Kidney epithelial cell (primary cell): ENCODE data around the gene ACTR3C. TPM values are rescaled to one million over a fixed set of nuclear protein-coding genes. Genes with fewer than 3 reads are reported as not detected.
"Not testable (repeated sequence)": the region's sequence is repeated elsewhere in the genome, so short reads cannot be mapped to it uniquely, and the experiment has no call there.

ENCODE experiments used
- DNase-seq: peaks from one replicate; pipeline ENCODE4 v3.0.0-alpha.2; 2010; ENCODE audit warnings: low read depth
- H3K27me3 ChIP-seq: 2 replicates; pipeline ENCODE4 v1.6.0; 2011; ENCODE audit warnings: low read length; ENCODE audit not compliant: control insufficient read depth, insufficient read depth
- H3K36me3 ChIP-seq: 2 replicates; pipeline ENCODE4 v1.5.1; 2011; ENCODE audit warnings: low read length; ENCODE audit not compliant: control insufficient read depth, insufficient read depth
- H3K4me3 ChIP-seq: 2 replicates; pipeline ENCODE4 v1.5.1; 2011; ENCODE audit warnings: low read depth, mild to moderate bottlenecking, control low read depth, low read length
- total RNA-seq: library from RNA; depleted of rRNA; stranded (reverse); fragments of >200 nt; gene quantifications from 2 replicates; pipeline ENCODE4 v1.2.3, GENCODE V29; 2015
- TF ChIP-seq, protein P1 (sequence below): IDR thresholded peaks from 2 replicates; pipeline ENCODE4 v1.5.1; 2011; ENCODE audit warnings: mild to moderate bottlenecking, moderate library complexity, low read length, control low read depth, inconsistent platforms; ENCODE audit not compliant: insufficient read depth, poor library complexity, severe bottlenecking

Gene ACTR3C
- total RNA-seq, 1 donor from 2014 or later = 3.3 TPM

DNA sequence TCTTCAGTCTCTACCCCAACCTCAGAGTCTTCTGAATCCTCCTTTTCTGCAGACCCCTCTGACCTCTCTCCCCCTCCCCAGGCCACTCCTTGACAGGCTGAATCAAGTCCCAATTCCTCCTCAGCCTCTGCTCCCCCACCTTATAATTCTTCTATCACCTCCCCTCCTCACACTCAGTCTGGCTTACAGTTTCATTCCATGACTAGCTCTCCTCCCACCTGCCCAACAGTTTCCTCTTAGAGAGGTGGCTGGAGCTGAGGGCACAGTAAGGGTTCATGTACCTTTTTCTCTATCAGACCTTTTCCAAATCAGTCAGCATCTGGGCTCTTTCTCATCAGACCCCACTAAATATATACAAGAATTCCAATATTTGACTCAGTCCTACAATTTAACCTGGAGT lies 14.8 kb downstream of the ACTR3C start:
- Histone ChIP-seq H3K36me3 (no peaks in the 10 kb centered on the region), H3K4me3 (no peak overlapping the region), H3K27me3 (no peaks in the 10 kb centered on the region)
- no peak for DNase-seq
- TF ChIP-seq, protein P1, sequence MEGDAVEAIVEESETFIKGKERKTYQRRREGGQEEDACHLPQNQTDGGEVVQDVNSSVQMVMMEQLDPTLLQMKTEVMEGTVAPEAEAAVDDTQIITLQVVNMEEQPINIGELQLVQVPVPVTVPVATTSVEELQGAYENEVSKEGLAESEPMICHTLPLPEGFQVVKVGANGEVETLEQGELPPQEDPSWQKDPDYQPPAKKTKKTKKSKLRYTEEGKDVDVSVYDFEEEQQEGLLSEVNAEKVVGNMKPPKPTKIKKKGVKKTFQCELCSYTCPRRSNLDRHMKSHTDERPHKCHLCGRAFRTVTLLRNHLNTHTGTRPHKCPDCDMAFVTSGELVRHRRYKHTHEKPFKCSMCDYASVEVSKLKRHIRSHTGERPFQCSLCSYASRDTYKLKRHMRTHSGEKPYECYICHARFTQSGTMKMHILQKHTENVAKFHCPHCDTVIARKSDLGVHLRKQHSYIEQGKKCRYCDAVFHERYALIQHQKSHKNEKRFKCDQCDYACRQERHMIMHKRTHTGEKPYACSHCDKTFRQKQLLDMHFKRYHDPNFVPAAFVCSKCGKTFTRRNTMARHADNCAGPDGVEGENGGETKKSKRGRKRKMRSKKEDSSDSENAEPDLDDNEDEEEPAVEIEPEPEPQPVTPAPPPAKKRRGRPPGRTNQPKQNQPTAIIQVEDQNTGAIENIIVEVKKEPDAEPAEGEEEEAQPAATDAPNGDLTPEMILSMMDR = no peak

DNA sequence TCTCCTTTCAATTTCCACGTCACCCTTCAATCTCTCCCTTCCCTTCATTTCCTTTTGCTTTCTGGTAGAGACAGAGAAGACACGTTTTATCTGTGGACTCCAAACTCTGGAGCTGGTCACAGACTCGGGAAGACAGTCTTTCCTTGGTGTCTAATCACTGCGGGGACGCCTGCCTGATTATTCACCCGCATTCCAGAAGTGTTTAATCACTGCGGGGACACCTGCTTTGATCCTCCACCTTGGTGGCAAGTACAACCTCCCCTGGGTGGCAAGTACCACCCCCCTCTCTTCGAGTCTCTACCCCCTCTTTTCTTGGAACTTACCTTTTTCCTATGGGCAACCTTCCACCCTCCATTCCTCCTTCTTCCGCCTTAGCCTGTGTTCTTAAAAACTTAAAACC lies 15.4 kb downstream of the ACTR3C start:
- TF ChIP-seq, protein P1 = no peak
- no peak overlapping the region for H3K4me3 ChIP-seq
- no peaks in the 10 kb centered on the region for H3K27me3 ChIP-seq
- H3K36me3 ChIP-seq = no peaks in the 10 kb centered on the region
- no peak for DNase-seq

DNA sequence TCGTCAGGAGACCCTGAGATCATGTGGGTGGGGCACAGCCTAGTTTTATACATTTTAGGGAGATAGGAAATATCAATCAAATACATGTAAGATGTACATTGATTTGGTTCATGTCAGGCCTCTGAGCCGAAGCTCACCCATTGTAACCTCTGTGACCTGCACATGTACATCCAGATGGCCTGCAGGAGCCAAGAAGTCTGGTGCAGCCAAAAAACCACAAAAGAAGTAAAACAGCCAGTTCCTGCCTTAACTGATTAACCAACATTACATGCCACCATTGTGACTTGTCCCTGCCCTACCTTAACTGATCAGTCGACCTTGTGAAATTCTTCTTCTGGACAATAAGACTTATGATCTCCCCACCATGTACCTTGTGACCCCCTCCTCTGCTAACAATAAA lies 16.2 kb downstream of the ACTR3C start:
- H3K4me3 ChIP-seq = no peak overlapping the region
- no peak for DNase-seq
- H3K36me3 ChIP-seq = no peaks in the 10 kb centered on the region
- no peaks in the 10 kb centered on the region for H3K27me3 ChIP-seq
- TF ChIP-seq, protein P1 = no peak

DNA sequence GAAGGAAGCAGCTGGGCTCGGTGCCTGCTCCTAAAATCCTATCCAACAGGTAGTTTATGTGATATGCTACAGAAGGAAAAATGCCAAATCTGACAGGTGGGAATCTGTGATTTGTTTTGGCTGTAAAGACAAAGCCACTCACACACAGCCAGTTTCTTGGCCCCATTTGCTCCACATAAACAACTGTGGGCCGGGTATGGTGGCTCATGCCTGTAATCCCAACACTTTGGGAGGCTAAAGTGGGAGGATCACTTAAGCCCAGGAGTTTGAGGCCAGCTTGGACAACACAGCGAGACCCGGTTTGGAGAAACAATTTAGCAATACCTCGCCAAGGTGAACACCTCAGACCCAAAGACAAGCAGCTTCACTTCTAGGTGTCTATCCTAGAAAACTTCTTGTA lies 17.0 kb downstream of the ACTR3C start:
- H3K4me3 ChIP-seq, DNase-seq, H3K27me3 ChIP-seq, H3K36me3 ChIP-seq: not testable (repeated sequence)

DNA sequence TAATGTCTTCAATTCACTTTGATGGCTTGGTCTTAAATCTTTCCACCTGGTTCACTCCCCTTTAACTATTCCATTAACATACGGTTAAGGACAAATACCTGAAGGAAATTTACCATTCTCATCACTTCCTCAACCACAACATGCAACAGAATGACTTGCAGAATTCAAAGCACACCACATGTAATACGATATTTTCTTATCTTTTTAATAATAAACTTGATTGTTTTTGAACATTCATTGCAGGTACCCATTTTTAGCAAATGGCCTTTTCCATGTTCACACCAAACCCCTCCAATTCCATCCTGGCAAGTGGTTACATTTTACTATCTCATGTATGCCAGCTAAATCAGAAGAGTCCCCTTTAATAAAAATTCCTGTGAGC lies 17.5 kb downstream of the ACTR3C start:
- H3K36me3 ChIP-seq, H3K27me3 ChIP-seq, H3K4me3 ChIP-seq, DNase-seq: not testable (repeated sequence)

DNA sequence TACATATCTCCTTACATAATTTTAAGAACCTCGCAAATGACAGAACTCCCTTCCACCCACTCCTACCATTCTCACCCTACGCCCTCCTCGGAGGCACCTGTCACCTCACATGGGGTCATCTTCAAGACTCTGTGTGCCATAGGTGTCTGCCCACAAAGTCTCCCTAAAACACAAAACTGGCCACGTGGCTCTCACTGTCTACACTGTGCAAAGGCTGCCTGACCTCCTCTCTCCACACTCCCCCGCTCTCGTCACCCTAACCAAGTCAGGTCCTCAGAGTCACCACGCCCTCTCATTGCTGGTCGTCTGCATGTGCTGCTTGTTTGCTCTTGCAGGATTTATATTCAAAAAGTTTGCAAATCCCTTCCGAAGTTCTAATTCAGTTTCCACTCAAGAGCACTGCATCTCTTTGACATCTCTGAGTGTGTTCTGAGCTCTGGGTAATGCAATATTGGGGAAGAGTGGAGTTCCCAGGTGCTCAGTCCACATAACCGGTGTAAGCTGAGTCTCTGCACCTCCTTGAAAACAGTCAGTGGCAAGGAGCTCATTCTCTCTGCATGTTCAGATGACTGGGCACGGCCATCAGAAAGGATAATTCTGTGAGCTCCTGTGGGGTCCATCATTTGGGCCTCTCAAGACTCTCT lies 18.0 kb downstream of the ACTR3C start:
- not testable (repeated sequence) for H3K27me3 ChIP-seq, H3K36me3 ChIP-seq, H3K4me3 ChIP-seq, DNase-seq

DNA sequence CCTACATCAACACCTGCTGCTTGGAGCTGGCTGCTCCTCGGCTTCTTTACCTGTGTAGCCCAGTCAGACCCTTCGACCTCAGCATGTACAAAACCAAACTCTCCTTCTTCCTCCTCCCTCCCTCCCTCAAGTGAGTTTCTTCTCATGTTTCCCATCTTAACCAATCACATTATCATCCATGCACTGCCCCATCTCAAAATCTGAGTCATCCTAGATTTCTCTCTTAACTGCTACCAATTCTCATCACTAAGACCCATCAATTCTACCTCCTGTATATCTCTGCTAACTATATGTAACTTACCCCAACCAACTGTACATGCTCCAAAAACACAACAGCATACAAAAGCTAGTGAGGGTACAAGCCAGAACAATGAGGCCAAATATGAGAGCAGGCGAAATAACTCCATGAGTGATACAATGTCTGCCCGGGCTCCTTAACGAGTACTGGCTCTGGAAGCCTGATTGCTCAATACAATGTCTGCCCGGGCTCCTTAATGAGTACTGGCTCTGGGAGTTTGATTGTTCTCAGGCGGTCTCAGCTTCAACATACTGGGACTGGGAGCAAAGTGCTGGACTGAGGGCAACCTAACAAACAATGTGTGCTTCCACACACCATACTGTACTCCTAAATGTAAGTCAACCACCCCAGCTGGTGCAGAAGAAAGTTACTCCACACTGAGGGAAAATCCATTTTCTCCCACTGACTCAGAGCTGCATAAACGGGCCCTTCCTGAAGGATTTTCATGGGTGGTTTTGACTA lies 18.7 kb downstream of the ACTR3C start:
- H3K4me3 ChIP-seq, DNase-seq, H3K36me3 ChIP-seq, H3K27me3 ChIP-seq: not testable (repeated sequence)

DNA sequence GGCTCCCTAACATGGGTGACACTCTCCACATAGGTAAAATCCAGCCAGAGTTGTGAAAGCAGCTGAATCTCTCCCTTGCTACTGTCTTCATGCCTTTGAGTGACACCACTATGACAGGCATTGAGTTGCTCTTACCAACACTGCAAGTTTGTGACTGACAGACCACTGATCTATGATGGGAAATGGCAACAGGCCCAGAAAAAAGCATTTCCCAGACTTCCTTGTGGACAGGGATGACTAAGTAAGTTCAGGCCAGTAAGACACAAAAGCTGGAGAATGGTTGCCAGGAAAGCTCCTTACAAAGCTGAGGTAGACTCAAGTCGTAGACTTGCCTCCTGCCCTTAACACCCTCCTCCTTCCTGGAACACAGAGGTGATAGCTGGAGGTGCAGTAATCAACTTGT lies 20.4 kb downstream of the ACTR3C start:
- H3K36me3 ChIP-seq, H3K4me3 ChIP-seq, H3K27me3 ChIP-seq: not testable (repeated sequence)
- peak; percentile 63 for DNase-seq

DNA sequence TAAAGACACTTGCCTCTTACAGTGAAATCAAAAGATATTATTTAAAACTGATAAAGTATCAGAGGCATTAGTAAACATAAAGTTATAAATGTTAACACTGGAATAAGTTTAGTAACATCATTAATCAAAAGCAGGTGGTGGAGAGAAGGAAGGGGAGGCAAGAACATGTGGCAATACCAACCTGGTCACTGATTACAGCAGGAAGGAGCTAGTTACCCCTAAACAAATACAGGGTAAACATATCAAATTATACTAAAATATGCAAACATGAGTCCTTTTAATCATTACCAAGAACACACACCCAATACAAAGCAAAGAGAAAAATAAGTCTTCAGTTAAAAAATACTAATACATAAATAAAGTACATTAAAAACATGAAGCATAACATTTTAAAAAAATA lies 25.4 kb downstream of the ACTR3C start:
- not testable (repeated sequence) for H3K27me3 ChIP-seq, DNase-seq, H3K4me3 ChIP-seq, H3K36me3 ChIP-seq

DNA sequence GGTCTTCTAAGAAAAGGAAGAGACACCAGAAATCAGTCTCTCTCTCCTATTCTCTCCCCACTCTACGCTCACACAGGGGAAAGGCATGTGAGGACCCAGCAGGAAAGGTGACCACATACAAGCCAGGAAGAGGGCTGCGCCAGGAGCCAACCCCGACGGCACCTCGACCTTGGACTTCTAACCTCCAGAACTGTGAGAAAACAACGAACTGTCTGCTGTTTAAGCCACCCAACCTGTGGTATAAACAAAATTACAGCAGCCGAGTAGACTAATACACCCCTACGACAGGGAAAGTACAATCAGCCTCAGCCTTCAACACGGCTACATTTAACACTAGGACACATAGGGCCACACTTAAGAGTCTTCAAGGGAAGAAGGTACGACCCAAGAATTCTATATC lies 26.5 kb downstream of the ACTR3C start:
- not testable (repeated sequence) for H3K36me3 ChIP-seq, H3K27me3 ChIP-seq, H3K4me3 ChIP-seq, DNase-seq

DNA sequence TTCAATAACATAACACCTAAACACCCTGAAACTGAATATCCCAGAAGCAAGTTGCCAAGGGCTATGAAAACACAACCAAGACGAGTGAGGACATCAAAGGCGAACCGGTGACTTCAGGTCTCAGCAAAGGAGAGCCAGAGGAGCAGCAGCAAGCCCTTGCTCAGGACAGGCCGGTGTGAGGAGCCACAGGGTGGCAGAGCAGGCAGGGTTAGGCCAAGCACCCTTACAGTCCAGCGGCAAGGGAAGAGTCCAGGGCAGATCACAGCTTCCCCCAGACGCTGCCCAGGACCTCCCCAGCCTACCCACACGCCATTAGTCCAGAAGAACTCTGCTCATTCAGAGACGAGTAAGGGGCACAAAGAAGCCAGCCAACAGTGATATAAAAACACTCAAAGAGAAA lies 27.7 kb downstream of the ACTR3C start:
- not testable (repeated sequence) for H3K27me3 ChIP-seq, H3K4me3 ChIP-seq, DNase-seq, H3K36me3 ChIP-seq

DNA sequence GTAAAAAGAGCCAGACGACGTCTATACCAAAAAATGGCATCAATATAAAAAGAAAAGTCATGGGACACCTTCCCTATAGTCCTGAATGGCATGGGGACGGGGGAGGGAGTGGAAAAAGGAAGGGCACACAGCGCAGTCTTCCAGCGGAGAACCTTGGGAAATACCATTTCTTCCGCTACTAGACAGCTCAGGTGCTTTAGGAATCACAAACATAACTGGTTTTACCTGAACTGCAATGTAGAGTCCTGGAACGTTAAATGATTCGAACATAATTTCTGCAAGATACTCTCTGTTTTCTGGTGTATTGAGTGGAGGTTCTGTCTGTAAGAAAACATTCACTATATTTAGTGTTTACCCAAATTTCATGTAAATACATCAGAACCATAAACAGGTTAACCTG lies 28.3 kb downstream of the ACTR3C start:
- H3K36me3 ChIP-seq, H3K27me3 ChIP-seq, DNase-seq, H3K4me3 ChIP-seq: not testable (repeated sequence)
